SH-SY5Y (cell line): ENCODE data around the gene SLC24A4.

Source experiments
- GATA2 ChIP-seq: IDR thresholded peaks from 2 replicates; pipeline ENCODE4 v1.6.1; 2011; ENCODE audit warnings: mild to moderate bottlenecking, low read depth, low read length
- GATA3 ChIP-seq: IDR thresholded peaks from 2 replicates; pipeline ENCODE4 v1.6.1; 2011; ENCODE audit warnings: low read depth, mild to moderate bottlenecking, low read length, moderate library complexity

SLC24A4 gene

DNA sequence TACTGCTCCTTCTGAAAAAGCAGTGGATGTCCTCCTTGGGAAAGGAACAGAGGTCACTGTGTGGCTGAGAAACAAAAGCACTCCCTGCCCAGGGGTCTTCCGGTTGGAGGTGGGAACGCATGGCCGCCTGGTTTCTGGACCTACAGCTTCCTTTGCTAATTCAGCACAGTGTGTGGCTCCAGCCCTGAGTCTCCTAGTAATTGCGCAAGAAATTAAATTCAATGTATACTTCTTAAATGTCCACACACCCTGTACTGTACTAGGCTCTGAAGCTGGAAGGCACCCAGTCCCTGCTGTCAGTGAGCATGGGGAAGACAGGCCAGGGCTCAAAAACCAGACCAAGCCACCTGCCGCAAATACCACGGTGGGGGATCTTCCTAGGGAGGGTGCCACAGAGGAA, 13.4 kb downstream of the SLC24A4 start:
- TF ChIP-seq GATA2: no peak
- no peak for TF ChIP-seq GATA3

DNA sequence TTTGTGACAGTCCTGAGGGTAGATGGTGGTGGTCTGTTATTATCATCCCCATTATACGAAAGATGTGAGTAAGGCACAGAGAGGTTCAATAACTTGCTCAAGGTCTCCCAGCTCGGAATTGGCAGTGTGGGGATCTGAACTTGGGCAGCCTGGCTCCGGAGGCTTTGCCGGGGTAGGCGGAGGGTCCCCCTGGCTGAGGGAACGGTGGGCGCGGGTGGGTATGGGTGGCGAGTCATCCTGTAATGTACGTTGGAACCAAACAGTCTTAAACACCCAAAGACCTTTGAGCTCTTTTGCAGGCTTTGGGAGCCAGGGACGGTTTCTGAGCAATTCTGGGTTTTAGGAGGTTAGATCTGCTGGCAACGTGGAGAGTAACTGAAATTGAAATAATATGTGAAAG, 16.5 kb downstream of the SLC24A4 start:
- no peak for TF ChIP-seq GATA2
- TF ChIP-seq GATA3: no peak

DNA sequence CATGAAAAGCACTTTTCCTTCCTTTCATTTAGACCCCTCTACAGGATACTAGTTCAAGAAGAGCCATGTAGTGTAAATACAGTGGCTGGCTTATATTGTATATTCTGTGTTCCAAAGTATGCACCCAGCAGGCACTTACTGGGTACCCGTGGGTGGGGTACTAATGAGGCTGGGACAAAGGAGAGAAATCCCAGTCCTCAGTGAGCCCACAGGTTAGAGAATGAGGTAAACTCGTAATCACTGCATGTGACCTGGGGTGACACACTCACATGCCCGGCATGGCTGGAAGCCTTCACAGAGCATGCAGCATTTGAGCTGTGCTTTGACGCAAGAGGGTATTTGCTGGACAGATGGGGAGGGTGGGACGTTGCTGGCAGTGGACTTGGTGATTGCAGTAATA, 17.1 kb downstream of the SLC24A4 start:
- TF ChIP-seq GATA2 (no peak), GATA3 (no peak)

- TF ChIP-seq GATA3 (no peak), GATA2 (no peak)
These were observed 18.0 kb downstream of the SLC24A4 start for GRCh38 chr14:92340931-92341330.

GRCh38 chr14:92341791-92342190, 18.8 kb downstream of the SLC24A4 start:
- no peak for TF ChIP-seq GATA2
- no peak for TF ChIP-seq GATA3

DNA sequence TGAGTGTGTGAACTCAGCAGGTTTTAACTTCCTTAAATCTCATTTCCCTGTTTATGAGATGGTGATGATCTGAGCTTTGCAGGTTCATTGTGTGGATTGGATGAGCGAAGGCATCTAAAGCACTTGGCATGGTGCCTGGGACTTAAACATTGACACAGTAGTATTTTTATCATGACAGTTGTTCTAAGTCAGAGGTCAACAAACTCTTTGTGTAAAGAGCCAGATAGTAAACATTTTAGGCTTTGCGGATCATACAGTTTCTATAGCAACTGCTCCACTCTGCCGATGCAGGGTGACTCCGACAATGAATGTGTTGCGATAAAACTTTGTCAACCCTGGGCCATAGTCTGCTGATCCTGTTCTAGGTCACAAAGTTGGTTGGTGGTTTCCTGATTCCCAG, 25.2 kb downstream of the SLC24A4 start:
- no peak for TF ChIP-seq GATA3
- TF ChIP-seq GATA2: no peak

DNA sequence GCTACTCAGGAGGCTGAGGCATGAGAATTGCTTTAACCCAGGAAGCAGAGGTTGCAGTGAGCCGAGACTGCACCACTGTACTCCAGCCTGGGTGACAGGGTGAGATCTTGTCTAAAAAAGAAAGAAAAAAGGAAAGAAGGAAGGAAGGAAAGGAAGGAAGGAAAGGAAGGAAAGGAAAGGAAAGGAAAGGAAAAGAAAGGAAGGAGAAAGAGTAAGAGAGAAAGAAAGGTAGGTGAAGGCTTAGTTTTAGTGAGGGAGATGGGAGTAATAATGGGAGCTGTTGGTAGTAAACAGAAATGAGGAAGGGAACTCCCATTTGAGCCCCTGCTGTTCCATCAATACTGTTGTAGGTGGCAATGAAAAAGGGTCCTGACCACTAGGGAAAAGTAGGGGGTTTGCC, 28.8 kb downstream of the SLC24A4 start:
- TF ChIP-seq GATA3 (no peak), GATA2 (no peak)

- TF ChIP-seq GATA2 (no peak), GATA3 (no peak)
These were observed 29.4 kb downstream of the SLC24A4 start for GRCh38 chr14:92352158-92352985.

- TF ChIP-seq GATA3 (no peak), GATA2 (no peak)
These were observed 30.5 kb downstream of the SLC24A4 start for GRCh38 chr14:92353447-92353846.

DNA sequence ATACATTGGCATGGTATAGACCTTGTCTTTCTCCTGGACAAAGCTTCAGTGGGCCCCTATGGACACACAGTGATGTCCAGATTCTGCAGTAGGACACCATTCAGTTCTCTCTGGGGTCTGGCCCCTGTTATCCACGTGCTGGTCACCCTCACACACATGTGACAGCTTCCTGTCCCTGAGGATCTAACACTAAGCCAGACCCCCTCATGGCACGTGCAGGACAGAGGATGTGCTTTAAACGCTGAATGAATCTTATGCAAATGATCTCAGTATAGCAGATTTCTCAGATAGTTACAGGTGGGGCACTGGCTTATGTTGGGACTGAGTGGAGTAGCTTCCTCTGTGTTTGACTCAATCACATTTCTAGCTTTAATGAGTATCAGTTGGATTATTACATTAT, 33.7 kb downstream of the SLC24A4 start:
- TF ChIP-seq GATA3 (no peak), GATA2 (no peak)

- TF ChIP-seq GATA3: no peak
- TF ChIP-seq GATA2: no peak
These were observed 37.8 kb downstream of the SLC24A4 start for GRCh38 chr14:92360651-92361370.

- TF ChIP-seq GATA3: no peak
- TF ChIP-seq GATA2: no peak
These were observed 39.8 kb downstream of the SLC24A4 start for GRCh38 chr14:92362781-92363235.

DNA sequence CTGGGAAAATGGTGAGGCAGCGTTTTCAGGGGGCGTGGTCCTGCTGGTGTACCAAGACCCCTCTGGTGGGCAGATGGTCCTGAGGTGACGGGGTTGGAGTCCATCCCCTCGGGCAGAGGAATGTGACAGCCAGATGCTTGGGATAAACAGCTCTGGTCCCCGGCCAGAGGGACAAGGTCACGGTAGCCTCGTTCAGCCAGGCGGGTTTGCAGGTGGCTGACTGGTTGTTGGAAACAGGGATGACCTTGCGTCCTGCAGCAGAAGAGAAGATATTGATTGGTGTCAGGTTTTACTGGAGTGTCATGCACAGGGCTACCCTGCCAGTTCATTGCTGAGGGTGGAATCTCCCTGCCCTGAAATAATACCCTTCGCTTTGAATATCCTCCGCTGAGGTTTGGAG, 43.3 kb downstream of the SLC24A4 start:
- no peak for TF ChIP-seq GATA3
- TF ChIP-seq GATA2: no peak

- no peak for TF ChIP-seq GATA3
- TF ChIP-seq GATA2: no peak
These were observed 45.0 kb downstream of the SLC24A4 start for GRCh38 chr14:92368001-92368400.

DNA sequence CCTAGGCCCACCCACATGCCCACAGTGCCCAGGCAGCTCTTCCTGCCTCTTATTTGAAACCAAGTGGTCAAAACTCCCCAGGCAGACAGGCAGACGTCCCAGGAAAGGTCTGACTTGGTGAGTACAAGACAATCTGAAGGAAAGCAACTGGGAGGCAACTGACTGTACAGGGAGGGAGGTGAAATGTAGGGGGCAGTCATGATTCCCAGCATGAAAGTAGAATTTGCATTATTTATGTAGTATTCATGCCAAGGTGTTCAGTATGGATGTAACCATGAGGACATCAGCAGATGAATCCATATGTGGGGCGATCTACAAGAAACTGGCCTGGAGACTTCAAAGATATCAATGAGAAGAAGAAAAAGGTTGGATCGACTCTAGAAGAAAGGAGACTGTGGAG, 46.1 kb downstream of the SLC24A4 start:
- TF ChIP-seq GATA3 (no peak), GATA2 (no peak)
